GM21390 (cell line): ENCODE measurements around the gene LYRM1.

Source experiments
- ATAC-seq: cut with Tn5 transposase; IDR thresholded peaks from one replicate; pipeline ENCODE4 v1.9.1; 2021; ENCODE audit not compliant: unreplicated experiment

Gene LYRM1

DNA sequence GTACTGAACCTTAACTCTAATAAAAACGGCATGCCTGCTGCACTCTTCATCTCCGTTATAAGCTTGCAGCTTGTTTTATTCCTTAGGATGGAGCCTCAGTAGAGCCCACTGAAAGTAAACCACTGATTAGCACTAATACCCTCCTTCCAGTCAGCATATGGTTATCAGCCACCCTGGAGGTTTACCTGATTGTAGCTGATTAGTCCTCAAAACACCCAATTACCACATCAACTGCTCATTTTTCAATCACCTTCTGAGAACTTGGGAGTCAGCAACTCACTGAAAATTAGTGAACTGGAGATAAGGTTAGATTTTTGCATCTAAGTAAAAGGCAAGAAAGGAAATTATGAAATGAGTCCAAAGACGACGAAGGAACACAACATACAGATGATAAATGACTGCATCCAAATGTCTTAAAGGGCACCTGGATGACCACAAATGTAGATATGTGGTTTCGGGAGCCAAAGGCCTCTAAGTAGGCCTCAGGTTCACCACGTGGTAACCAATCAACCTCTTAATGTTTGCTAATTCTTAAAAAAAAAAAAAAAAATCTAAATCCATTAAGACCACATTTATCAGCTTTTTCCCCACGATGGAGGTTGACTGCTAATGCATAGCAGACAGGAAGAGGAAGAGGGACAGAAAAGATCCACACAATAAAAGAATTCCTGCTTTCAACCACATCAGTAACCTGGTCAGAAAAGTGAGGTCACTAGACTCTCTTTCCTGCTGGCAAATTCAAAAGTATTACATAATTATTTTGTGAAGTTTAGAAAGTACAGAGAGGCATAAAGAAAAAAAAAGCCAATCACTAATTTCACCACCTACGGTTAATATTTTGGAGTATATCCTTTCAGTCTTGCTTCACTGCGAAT is 28.4 kb upstream of the LYRM1 start:
- ATAC-seq, result no peak

DNA sequence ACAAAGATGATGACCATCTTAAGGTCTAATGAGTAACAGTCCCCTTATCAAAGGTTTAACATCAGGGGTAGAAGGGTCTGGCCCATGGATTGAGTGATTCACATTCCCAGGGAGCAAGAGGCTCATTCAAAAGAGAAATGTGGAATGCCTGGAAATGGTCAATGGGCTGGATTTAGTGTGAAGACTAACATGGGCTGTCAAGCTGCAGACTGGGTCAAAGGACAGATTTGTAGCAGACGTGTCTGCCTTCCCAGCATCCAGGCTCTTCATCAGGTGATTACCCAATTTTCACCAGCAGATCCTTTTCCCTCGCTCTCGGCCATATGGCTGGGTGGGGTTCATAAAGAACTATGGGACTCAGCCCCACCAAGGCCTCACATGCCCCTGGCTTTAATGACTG is 27.2 kb upstream of the LYRM1 start:
- ATAC-seq, result no peak

DNA sequence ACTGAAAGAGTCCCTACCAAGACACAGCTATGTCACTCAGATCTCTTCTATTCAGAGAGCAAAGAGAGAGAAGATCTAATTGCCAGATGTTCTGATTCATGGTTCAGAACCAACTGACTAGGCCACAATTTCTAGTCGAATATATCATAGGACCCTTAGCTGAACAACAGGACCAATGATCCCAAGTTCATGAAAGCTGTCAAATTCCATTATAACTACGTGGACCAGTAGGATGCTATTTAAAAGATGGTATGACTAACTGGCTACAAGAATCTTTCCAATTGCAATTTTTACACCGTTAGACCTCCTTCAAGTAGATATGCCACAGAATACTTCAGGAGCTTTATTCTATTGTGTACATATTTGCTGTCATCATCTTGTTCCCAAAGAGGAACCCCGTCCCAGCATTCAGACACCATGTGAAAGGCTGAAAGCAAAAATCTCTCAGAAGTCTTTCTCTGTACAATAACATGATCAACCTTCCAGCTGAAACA is 26.4 kb upstream of the LYRM1 start:
- no peak for ATAC-seq

DNA sequence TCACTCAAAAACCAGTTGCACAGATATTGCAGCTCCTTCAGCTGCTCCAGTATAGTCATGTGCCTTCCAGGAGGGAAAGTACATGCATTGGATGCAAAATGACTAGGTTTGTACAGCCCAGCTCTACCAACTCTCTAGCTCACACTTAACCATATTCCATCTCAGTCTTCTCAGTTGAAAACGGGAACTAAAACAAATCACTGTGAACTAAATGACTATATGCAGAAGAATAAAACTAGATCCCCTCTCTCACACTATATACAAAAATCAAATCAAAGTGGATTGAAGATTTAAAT is 25.3 kb upstream of the LYRM1 start:
- ATAC-seq, result no peak

DNA sequence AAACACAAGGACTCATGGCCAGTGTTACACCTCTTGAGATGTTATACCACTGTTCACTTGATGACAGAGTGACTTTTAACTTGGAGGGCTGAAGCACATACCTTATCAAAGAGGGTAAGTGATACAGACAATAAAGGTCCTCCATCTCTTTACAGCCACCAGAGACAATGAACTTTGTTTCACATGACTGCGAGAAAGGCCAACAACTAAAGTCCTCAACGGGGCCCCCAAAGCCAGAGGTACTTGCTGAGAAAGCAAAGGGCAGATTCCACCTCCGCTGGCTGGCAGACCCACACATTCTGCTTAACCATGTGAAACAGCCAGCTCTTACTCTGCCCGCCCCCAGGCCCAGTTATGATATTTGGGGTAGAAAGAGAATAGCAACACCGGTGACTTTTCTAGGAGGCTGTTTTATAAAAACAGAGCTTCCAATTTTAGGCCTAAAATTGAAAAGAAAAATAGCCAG is 21.9 kb upstream of the LYRM1 start:
- no peak for ATAC-seq

DNA sequence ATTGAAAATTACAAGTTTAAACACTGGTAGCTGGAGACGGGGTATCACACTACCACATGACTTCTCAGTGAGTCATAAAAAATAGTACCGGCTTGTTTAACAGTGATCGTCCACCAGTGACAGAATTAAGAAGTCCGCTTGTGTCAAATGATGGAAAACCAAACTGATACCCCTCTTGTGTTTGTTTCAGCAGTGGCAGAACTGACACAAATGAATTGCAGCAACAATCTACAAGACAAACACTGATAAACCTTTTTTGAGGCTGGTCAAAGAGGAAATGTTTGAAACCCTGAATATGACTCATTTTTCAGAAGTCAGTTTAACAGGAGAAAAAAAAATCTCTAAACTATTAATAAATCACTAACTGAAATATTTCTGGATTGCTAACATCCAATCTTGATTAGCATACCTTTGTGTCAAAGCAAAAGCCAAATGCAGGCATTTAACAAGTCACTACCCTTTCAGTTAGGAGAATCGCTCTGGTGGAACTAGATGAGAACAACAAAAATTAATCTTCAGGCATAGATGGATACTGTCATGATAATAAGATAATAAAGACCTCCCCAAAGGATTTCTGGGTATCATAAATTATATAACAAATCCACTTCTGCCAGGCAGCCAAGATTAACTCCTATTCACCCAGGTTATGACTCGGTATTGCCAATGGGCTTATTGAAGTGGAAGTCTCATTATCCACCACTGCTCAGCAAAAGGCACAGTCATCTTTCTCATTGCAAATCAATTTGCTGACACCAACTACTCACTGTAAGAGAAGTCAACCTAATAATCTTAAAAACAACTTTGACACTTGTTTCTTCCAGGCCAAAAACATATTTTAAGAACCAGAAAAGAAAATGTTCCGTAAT is 21.2 kb upstream of the LYRM1 start:
- ATAC-seq, result peak; percentile 38

DNA sequence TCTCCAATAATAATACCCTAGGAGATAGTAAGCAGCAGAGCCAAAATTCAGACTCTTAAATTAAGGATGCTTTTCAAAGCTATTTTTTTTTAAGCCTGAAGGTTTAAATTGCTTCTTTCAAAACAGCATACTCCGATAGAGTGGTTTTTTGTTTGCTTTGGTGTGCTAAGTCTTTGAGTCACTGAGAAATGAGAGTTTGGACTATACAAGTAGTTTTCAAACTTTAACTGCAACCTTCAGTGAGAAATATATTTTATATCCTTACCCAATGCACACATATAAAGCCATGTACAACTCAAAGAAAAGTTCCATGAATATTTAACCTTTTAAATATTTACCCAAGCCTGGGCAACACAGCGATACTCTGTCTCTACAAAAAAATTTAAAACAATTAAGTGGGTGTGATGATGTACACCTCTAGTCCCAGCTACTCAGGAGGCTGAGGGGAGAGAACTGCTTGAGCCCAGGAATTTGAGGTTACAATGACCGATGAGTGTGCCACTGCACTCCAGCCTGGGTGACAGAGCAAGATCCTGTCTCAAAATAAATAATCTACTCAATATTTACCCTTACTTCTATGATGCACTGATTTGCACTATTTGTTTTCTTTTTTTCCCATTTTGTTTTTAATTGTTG is 19.6 kb upstream of the LYRM1 start:
- ATAC-seq, result no peak

DNA sequence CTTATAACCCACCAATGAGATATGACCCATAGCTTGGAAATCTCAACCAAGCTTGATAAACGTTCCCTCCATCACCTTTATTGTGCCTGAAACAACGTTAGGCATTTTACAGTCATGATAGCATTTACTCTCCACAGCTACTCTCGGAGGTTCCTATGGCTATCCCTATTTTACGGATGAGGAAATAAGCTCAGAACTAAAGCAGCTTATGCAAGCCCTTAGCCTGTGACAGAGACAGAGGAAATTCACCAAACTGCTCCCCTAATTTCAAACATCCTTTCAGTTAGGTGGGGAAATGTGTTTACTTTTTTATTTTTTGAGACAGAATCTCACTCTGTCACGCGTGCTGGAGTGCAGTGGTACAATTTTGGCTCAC is 19.1 kb upstream of the LYRM1 start:
- ATAC-seq, result no peak

DNA sequence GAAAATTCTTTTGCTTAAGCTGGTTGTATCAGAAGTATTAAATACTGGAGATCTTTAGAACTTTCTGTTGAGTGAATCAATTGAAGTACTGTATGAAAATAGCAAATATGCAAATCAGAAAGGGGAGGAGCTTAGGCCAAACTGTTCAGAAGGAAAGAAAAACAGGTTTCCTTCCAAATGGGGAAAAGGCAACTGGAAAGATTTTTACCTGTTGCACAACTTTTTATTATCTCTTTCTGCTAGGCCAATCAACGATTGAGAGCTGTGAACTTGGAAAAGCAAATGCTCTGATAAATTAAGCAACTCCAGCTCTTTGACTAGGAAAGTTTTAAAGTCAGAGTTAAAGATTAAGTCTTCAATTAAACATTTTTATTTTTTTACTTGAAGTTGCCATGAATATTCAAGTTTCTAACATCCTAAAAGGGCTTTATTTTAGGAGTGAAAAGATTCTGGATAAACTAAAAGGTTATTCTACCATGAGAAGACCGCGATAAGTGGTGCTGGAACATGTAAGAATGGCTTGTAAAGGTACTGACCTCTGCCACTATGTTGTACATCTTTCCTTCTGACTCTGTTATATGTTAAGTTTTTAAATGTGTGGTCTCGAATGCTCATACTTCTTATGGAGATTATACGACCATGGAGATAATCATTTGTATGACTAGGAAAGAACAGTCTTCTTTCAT is 16.9 kb upstream of the LYRM1 start:
- no peak for ATAC-seq

DNA sequence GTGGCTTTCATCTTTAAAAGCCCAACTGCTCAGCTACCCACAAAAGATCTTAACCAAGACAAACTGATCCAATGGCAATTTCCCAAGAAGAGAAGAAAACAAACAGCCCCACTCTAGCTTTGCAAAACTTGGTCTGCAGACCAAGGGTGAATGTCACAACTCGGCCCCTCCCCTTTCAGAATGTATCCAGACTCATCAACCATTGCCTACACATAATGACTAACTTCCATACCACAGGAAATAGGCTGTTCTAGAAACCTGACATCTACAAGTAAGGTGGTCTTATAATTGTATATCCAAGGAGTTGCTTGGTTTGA is 16.4 kb upstream of the LYRM1 start:
- no peak for ATAC-seq

DNA sequence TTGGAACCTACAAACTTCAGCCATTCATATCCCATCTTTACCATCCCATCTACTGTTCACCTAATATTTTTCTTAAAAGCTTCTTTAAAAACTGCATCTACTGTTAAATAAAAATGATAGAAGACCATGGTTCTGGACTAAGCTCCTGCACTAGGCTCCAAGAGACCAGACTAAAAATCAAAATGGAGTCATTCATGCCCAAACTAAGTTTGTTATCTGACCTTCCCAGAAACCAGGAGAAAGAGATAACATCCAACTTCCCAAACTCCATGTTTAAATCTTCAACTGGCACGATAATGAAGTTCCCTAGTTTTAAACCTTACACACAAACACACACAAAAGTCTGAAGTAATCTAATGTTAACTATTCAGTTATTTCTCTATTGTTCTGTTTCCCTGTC is 14.3 kb upstream of the LYRM1 start:
- no peak for ATAC-seq

DNA sequence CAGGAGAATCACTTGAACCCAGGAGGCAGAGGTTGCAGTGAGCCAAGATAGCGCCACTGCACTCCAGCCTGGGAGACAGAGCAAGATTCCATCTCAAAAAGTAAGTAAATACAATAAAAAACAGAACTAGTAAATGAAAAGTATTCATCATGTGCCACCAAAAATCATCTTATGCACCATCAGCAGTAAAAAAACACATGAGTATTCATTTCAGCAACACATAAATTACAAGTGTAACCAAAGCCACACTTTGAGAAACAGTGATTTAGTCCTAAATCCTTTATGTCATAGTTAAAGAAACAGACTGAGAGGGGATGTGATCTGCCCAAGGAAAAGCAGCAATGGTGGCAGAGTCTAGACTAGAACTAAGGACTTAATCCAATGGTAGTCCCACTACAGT is 13.4 kb upstream of the LYRM1 start:
- ATAC-seq, result no peak

DNA sequence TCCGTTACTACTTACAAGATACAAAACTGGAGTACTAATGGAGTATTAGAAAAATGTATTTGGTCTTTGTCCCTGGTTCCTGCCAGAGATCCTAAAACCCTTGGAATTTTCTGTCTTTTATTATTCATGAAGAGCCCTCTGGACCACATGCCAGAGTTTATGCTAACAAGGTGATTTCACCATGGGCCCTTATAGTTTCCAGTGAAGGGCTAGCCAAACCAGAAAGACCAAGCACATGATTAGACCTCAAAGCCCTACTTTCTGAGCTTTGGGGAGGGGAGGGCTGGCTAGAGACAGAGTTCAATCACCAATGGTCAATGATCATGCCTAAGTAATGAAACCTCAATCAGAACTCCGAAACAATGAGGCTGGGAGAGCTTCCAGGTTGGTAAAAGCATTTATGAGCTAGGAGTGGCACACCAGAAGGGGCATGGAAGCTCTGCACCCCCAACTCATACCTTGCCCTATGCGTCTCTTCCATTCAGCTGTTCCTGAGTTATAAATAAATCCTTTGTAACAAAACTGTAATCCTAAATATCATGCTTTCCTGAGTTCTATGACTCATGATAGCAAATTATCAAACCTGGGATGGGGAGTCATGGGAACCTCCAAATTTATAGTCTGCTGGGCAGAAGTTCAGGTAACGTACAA is 10.8 kb upstream of the LYRM1 start:
- no peak for ATAC-seq

DNA sequence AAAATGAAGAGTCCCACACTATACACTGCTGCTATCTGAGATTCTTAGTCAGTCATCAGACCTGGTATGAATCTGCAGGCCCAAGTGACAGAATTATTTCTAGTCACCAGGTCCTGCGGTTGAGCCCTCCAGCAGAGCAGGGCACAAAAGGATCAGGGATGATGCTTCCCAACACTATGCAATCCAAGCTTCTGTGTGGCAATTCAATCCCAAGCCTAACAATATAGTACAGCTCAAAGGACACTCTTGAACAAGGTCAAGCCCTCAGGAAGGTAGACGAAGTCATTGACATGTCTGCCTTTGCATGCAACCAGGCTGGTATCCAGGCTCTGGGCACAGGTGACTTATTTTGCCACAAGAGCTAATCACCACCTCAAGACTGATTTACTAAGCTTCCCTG is 6.2 kb upstream of the LYRM1 start:
- ATAC-seq, result no peak

DNA sequence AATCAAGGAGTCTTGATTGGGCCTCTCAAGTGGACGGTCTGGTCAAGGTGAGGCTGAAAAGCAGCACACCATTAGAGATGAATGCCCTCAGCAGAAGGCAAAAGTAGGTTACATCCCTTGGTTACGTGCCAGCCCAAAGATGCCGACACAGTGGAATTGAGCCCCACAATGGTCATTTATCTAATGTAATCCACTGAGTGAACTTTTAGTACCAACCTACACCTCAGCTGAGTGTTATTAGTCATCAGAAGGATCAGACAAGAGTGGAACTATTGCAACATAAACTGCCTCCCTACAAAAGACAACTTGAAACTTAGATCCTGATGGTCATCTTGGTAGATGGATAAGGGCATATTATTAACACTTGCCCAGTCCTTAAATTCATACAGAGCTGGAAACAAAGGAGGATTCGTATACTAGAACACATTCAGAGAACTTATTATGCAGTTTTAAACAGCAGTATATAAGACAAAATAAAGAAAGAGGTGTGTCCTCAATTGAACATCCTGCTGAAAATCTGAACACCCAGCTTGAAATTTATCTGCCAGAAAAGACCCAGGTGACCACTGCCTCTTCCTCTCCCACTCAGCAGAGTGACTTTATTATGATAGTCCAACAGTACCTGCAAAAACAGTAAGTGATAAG is 3.2 kb upstream of the LYRM1 start:
- no peak for ATAC-seq

DNA sequence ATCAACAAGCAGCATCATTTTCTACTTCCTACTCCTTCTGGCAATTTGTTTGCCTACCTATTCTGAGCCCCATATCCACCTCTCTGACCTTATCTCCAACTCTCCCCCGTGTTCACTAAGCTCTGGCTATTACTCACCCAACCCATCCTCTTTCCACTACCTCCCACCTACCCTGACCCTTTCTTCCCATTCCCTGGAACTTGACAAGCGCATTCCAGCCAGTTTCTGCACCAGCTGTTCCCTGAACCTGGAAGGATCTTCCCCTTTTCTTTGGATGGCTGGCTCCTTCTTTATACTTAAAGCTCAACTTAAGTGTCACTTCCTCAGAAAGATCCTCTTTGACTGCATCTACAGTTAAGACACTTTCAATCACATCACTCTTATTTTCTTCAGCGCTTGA is 2.6 kb upstream of the LYRM1 start:
- no peak for ATAC-seq

DNA sequence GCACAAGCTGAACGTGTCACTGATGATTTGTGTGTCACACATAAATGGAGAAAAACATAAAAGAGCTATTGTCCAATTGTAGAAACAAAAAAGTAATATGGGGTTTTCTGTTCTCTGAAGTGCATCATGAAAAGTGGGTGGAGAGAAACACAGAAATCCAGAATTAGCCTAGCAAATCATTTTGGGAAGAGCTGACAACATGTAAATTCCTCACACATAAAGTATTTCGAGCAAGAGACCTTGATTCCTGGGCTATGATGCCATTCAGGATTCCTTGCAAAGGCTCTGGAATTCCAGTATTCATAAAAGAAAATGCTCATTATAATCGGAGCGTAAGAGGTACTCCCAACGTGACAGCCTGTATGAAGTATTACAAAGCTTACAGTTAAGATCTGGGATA is 1.5 kb upstream of the LYRM1 start:
- no peak for ATAC-seq

DNA sequence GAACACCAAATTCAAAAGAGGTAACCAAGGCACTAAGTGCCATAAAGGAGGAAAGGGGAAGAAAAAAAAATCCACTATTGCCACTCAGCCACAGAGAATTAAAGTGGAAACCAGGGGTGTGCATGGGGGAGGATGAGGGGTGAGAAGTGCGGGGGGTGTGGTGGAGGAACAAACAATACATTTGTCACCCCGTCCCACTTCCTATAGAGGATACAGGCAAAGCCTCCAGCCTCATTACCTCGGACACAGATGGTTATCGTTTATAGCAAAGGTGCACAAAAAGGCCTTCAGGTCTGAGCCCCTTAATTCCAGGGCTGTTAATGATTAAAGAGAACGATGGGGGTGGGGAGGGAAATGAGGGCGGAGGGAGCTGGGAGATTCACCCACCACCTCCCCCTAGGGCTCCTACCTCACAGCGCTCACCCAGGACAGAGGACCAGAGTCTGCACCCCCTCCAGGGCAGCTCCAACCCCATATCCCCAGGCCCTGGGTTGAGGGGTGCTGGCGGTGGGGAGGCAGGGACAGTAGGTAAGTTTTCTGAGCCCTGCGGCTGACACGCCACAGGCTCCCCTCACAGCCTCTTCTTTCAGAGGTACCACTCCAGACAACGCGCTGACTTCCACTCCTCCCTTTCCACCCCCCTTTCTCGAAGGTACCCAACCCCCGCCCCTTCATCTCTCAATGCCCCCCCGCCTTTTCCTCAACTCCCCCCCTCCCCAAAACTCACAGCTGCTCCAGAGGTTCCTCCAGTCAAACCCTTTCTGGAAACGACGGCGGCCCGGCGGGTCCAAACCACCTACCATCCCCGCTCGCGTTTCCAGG is 883 bp upstream of the LYRM1 start:
- no peak for ATAC-seq

DNA sequence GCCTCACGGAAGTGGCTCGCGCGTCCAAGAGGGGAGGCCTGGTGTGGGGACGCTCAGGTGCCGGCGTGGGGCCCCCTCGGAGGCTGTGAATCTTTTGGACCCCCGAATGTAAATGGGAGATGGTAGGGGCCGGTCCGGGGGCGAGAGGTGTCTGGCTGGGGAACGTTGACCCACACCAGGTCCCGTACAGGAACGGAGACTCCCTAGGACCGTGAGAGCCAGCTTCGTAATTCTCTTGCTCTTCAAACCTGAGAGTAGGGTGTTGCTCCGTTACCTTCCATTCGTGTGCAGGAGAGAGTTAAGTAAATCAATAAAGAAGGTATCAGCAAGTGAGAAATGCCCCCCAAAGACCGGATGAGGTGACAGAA is 481 bp downstream of the LYRM1 start:
- ATAC-seq, result no peak
